B cell (primary cell): ENCODE data around the gene UNC5C. TPM values are rescaled to one million over a fixed set of nuclear protein-coding genes. Genes with fewer than 3 reads are reported as not detected.

Experiments
- ATAC-seq: fragments of 200-7000 bp; cut with Tn5 transposase; one replicate; pipeline ENCODE4 v1.10.0; 2021; ENCODE audit warnings: low read depth, mild to moderate bottlenecking, moderate number of reproducible peaks, moderate library complexity
- CTCF ChIA-PET: fragments of 350-600 bp; sonication (Branson Sonifier 250); formaldehyde crosslinking; loops from one replicate; lab custom pipeline; 2021; ENCODE audit warnings: antibody characterized with exemption, inconsistent platforms; lab: Charles Lee
- POLR2A ChIA-PET: fragments of 350-600 bp; sonication (Branson Sonifier 250); formaldehyde crosslinking; loops from one replicate; lab custom pipeline; 2021; ENCODE audit warnings: antibody characterized with exemption; lab: Charles Lee
- DNase-seq: peaks from one replicate; pipeline ENCODE4 v3.0.0; 2013
- H2AFZ ChIP-seq: 2 replicates; pipeline ENCODE4 v1.6.1; 2012; ENCODE audit warnings: mild to moderate bottlenecking, low read depth, low read length; ENCODE audit not compliant: insufficient read depth, poor library complexity, severe bottlenecking
- H3K27ac ChIP-seq, 2 donors: 1 replicate in 1 of 2; 2 replicates in 1 of 2; pipeline ENCODE4 v1.5.1; 2012 to 2013; ENCODE audit warnings: low read length in 2 of 2, mild to moderate bottlenecking in 2 of 2, moderate library complexity in 1 of 2
- H3K27me3 ChIP-seq, 4 experiments: fragments of 200-600 bp in 1 of 4; sonication (generic) in 1 of 4; replicated peaks in 1 of 4; 1 replicate in 2 of 4; 2 replicates in 2 of 4; pipeline versions ENCODE4 v1.6.1 to v1.7.0; 2013 to 2016; ENCODE audit warnings: low read length in 3 of 4, mild to moderate bottlenecking in 2 of 4, mixed read lengths in 1 of 4, moderate library complexity in 1 of 4; ENCODE audit not compliant: insufficient read depth in 4 of 4, control insufficient read depth in 3 of 4; ENCODE audit errors: control extremely low read depth in 1 of 4
- H3K36me3 ChIP-seq, 2 experiments: replicated peaks in 1 of 2; 1 replicate in 1 of 2; 2 replicates in 1 of 2; pipeline versions ENCODE4 v1.6.1 to v1.7.1; 2013; ENCODE audit warnings: low read length in 1 of 2; ENCODE audit not compliant: insufficient read depth in 2 of 2, control insufficient read depth in 1 of 2; ENCODE audit errors: control extremely low read depth in 1 of 2, extremely low read depth in 1 of 2
- H3K4me1 ChIP-seq, 2 donors: fragments of 200-600 bp in 1 of 2; sonication (generic) in 1 of 2; 1 replicate in 1 of 2; 2 replicates in 1 of 2; pipeline versions ENCODE4 v1.5.1 to v1.6.1; 2013 to 2017; ENCODE audit warnings: low read length in 2 of 2; ENCODE audit not compliant: control insufficient read depth in 2 of 2, insufficient read depth in 2 of 2
- H3K4me2 ChIP-seq: replicated peaks from 2 replicates; pipeline ENCODE3; 2012; ENCODE audit warnings: mild to moderate bottlenecking, low read depth, low read length; ENCODE audit not compliant: poor library complexity, severe bottlenecking
- H3K4me3 ChIP-seq, 5 experiments: fragments of 200-600 bp in 1 of 5; sonication (generic) in 1 of 5; 1 replicate in 3 of 5; 2 replicates in 2 of 5; pipeline versions ENCODE4 v1.5.1 to v1.7.0; 2011 to 2016; ENCODE audit warnings: low read length in 4 of 5, mild to moderate bottlenecking in 4 of 5, low read depth in 2 of 5, control low read depth in 1 of 5, moderate library complexity in 1 of 5; ENCODE audit not compliant: insufficient read depth in 1 of 5; ENCODE audit errors: control extremely low read depth in 1 of 5, extremely low read depth in 1 of 5
- H3K79me2 ChIP-seq: fragments of 200-600 bp; sonication (generic); one replicate; pipeline ENCODE4 v1.6.0; 2016; ENCODE audit warnings: low read length; ENCODE audit not compliant: control insufficient read depth, insufficient read depth
- H3K9ac ChIP-seq: fragments of 200-600 bp; sonication (generic); 2 replicates; pipeline ENCODE4 v1.6.1; 2017; ENCODE audit warnings: mild to moderate bottlenecking, low read length, moderate library complexity
- H3K9me3 ChIP-seq, 3 donors: one replicate each; pipeline versions ENCODE4 v1.6.1 to v1.7.1; 2013; ENCODE audit warnings: low read length in 2 of 3; ENCODE audit not compliant: control insufficient read depth in 2 of 3, insufficient read depth in 1 of 3; ENCODE audit errors: control extremely low read depth in 1 of 3
- H4K20me1 ChIP-seq: 2 replicates; pipeline ENCODE4 v1.6.0; 2012; ENCODE audit warnings: mild to moderate bottlenecking, low read length; ENCODE audit not compliant: insufficient read depth, control insufficient read depth, poor library complexity, severe bottlenecking
- H3K27ac Mint-ChIP-seq: one replicate; pipeline ENCODE4 v1.8.0; 2021; ENCODE audit warnings: mixed read lengths
- H3K27me3 Mint-ChIP-seq: one replicate; pipeline ENCODE4 v1.8.0; 2021; ENCODE audit warnings: mixed read lengths
- H3K4me1 Mint-ChIP-seq: one replicate; pipeline ENCODE4 v1.8.0; 2021; ENCODE audit warnings: mixed read lengths
- H3K4me3 Mint-ChIP-seq: one replicate; pipeline ENCODE4 v1.8.0; 2021; ENCODE audit warnings: mixed read lengths
- H3K9me3 Mint-ChIP-seq: one replicate; pipeline ENCODE4 v1.8.0; 2022; ENCODE audit warnings: mixed read lengths; ENCODE audit not compliant: insufficient read depth
- CTCF ChIP-seq: fragments of 200-600 bp; IDR thresholded peaks from one replicate; pipeline ENCODE4 v1.8.0; 2022; ENCODE audit warnings: antibody characterized with exemption, mild to moderate bottlenecking
- EZH2 ChIP-seq: IDR thresholded peaks from 2 replicates; pipeline ENCODE4 v1.6.1; 2012; ENCODE audit warnings: borderline replicate concordance, low read depth, mild to moderate bottlenecking, moderate library complexity, low read length; ENCODE audit not compliant: insufficient read depth, poor library complexity, severe bottlenecking
- WGBS: methylation state at CpG from one replicate; pipeline ENCODE4 v1.1.5; 2013; ENCODE audit warnings: missing lambda C conversion rate; ENCODE audit not compliant: insufficient coverage; 5-methylcytosine and 5-hydroxymethylcytosine counted together
- intact Hi-C: fragments of 100-400 bp; cut with micrococcal nuclease; formaldehyde crosslinking; loops from one replicate; pipeline ENCODE4 v1.10.0; 2022
- polyA plus RNA-seq: library from polyadenylated mRNA; depleted of rRNA; stranded (reverse); fragments of >200 nt; gene quantifications from 2 replicates; pipeline ENCODE4 v1.2.3, GENCODE V29; 2012
- total RNA-seq, 2 donors: library from RNA; stranded (reverse); fragments of 120-200 nt in 1 of 2; gene quantifications; 1 replicate in 1 of 2; 2 replicates in 1 of 2; pipeline versions ENCODE4 v1.2.3 to v1.2.4, GENCODE V29; 2013 to 2022

The UNC5C gene
- total and polyA plus RNA-seq, 2 donors (not counting 1 experiment from before 2014, with no cell fraction given): not detected

DNA sequence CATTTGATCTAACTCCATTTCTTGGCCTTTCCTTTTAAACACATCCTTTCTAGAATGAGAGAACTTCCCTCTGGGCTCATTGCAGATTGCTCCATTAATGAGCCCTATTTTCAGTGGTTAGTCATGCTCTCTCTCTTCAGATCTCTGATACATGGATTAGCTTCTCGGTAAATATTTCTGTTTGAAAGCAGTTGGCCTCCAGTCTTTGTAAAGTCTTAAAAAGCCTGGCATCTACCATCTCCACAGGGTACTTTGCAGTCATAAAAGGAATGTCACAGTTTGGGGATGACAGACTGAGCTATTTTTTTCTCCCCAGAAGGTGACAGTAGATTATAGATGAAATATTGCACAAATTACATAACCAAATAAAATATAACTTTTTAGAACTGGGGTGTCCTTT, 72.7 kb downstream of the UNC5C start:
- Mint-ChIP-seq H3K4me3 (no peak overlapping the region), H3K27me3 (no peaks in the 10 kb centered on the region), H3K9me3 (no peaks in the 10 kb centered on the region), H3K4me1 (no peaks in the 10 kb centered on the region), H3K27ac (no peak overlapping the region)
- Histone ChIP-seq H3K79me2 (no peaks in the 10 kb centered on the region), H3K36me3 (no peaks in the 10 kb centered on the region), H3K9me3 (peaks cover 0 to 1% (median 0%) of the 10 kb centered on the region in 3 donors), H3K4me2 (no peak overlapping the region), H3K4me1 (no peaks in the 10 kb centered on the region), H4K20me1 (no peaks in the 10 kb centered on the region), H3K27ac (no peak overlapping the region), H3K9ac (no peak overlapping the region), H2AFZ (no peak overlapping the region), H3K27me3 (no peaks in the 10 kb centered on the region), H3K4me3 (no peak overlapping the region)
- DNase-seq: no peak
- no peak for ATAC-seq
- POLR2A ChIA-PET: no interaction called here
- CTCF ChIA-PET: no interaction called here
- TF ChIP-seq EZH2 (no peak), CTCF (no peak)
- intact Hi-C loops: no loop called here
- WGBS: no CpG with 5 or more reads among the region's 1 CpG

DNA sequence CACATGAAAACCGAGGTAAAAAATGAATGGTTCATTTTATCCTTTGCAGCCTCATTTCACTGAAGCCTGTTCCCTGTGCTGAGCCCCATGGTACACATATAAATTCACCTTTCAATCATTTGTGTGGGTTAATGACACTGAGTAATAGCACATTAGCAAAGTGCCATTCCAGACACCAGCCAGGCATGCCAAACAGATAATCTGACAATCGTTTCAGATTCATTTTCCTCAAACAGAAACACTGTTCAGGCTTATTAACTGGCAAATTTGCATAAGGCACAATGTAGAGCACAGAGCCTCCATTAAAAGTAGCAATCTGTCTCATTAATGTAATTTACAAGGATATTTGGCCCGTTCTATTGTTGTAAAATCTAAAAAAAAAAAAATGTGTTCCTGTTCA, 76.2 kb downstream of the UNC5C start:
- H4K20me1 ChIP-seq: no peaks in the 10 kb centered on the region
- H3K9ac ChIP-seq: no peak overlapping the region
- no peaks in the 10 kb centered on the region for H3K27me3 ChIP-seq
- no peak overlapping the region for H3K4me2 ChIP-seq
- DNase-seq (no peak), ATAC-seq (no peak)
- Mint-ChIP-seq H3K27ac (no peak overlapping the region), H3K9me3 (no peaks in the 10 kb centered on the region), H3K27me3 (no peaks in the 10 kb centered on the region), H3K4me3 (no peak overlapping the region), H3K4me1 (no peaks in the 10 kb centered on the region)
- no peaks in the 10 kb centered on the region for H3K9me3 ChIP-seq
- H3K4me1 ChIP-seq: no peaks in the 10 kb centered on the region
- no peaks in the 10 kb centered on the region for H3K79me2 ChIP-seq
- no peak overlapping the region for H3K27ac ChIP-seq
- intact Hi-C loops: no loop called here
- no peak for TF ChIP-seq EZH2
- no peak for TF ChIP-seq CTCF
- ChIA-PET CTCF (no interaction called here), POLR2A (no interaction called here)
- no CpG with 5 or more reads among the region's 3 CpGs for WGBS
- H3K36me3 ChIP-seq: no peaks in the 10 kb centered on the region
- H2AFZ ChIP-seq: no peak overlapping the region
- H3K4me3 ChIP-seq: no peak overlapping the region
